Measurements from ENCODE around the gene GAS5.
"Not testable (repeated sequence)": the region's sequence is repeated elsewhere in the genome, so short reads cannot be mapped to it uniquely, and the experiment has no call there.

Gene GAS5

GRCh38 chr1:173869021-173869359, 1.2 kb upstream of the GAS5 start:
- no peak for DNase-seq (ENCODE audit: low spot score)

- peak; percentile 47 for DNase-seq (ENCODE audit: low spot score)
Measured at GRCh38 chr1:173868266-173869020, 654 bp upstream of the GAS5 start, which contains the start of gene ZBTB37. TSS of gene ZBTB37 (plus strand) at chr1:173868380. CDS start at chr1:173870226, 1,846 bp downstream.

- no peak for DNase-seq (ENCODE audit: low spot score)
Measured at GRCh38 chr1:173867141-173867752, 542 bp downstream of the GAS5 start.

- DNase-seq (ENCODE audit: low spot score): no peak
Measured at GRCh38 chr1:173866413-173867115, 1.2 kb downstream of the GAS5 start.

- DNase-seq (ENCODE audit: low spot score): no peak
Measured at GRCh38 chr1:173865468-173866164, 2.2 kb downstream of the GAS5 start.

GRCh38 chr1:173864179-173864867, 3.5 kb downstream of the GAS5 start:
- DNase-seq (ENCODE audit: low spot score): no peak

- no peak for DNase-seq (ENCODE audit: low spot score)
Measured at GRCh38 chr1:173863224-173864161, 4.3 kb downstream of the GAS5 start.

GRCh38 chr1:173862769-173863223, 5.0 kb downstream of the GAS5 start:
- DNase-seq (ENCODE audit: low spot score): no peak

- DNase-seq (ENCODE audit: low spot score): not testable (repeated sequence)
Measured at GRCh38 chr1:173862146-173862768, 5.5 kb downstream of the GAS5 start.

- DNase-seq (ENCODE audit: low spot score): no peak
Measured at GRCh38 chr1:173861731-173862145, 6.1 kb downstream of the GAS5 start.

GRCh38 chr1:173860065-173860464, 7.7 kb downstream of the GAS5 start:
- DNase-seq (ENCODE audit: low spot score): no peak

- not testable (repeated sequence) for DNase-seq (ENCODE audit: low spot score)
Measured at GRCh38 chr1:173859547-173859946, 8.2 kb downstream of the GAS5 start.

- no peak for DNase-seq (ENCODE audit: low spot score)
Measured at GRCh38 chr1:173857363-173857917, 10.3 kb downstream of the GAS5 start.

GRCh38 chr1:173856903-173857302, 10.9 kb downstream of the GAS5 start:
- no peak for DNase-seq (ENCODE audit: low spot score)

GRCh38 chr1:173856014-173856413, 11.8 kb downstream of the GAS5 start:
- no peak for DNase-seq (ENCODE audit: low spot score)

GRCh38 chr1:173853074-173853473, 14.7 kb downstream of the GAS5 start:
- DNase-seq (ENCODE audit: low spot score): peak; percentile 82

- no peak for DNase-seq (ENCODE audit: low spot score)
Measured at GRCh38 chr1:173852105-173852504, 15.7 kb downstream of the GAS5 start.

GRCh38 chr1:173832748-173833147, 35.0 kb downstream of the GAS5 start:
- DNase-seq (ENCODE audit: low spot score): no peak

GRCh38 chr1:173827611-173828010, 40.2 kb downstream of the GAS5 start:
- no peak for DNase-seq (ENCODE audit: low spot score)

Measured in kidney capillary endothelial cell (primary cell).